A549 (cell line): Measurements from ENCODE around the gene PLEKHA8. TPM values are rescaled to one million over a fixed set of nuclear protein-coding genes. Genes with fewer than 3 reads are reported as not detected.

Experiments
- ATAC-seq, 2 experiments: fragments of 200-7000 bp in 1 of 2; fragments of >200 bp in 1 of 2; cut with Nextera tagmentation in 1 of 2; cut with Tn5 transposase in 1 of 2; 3 replicates each; pipeline versions ENCODE4 v1.8.0 to v1.9.1; 2018 to 2020; ENCODE audit warnings: mild to moderate bottlenecking in 1 of 2, moderate library complexity in 1 of 2
- CTCF ChIA-PET: fragments of 300-600 bp; sonication (Branson Sonifier 250); formaldehyde crosslinking; extraction: SDS; loops from one replicate; lab custom pipeline; 2021; ENCODE audit warnings: antibody characterized with exemption, inconsistent platforms; lab: Yijun Ruan, JAX
- POLR2A ChIA-PET: fragments of 350-600 bp; formaldehyde crosslinking; extraction: SDS; loops from one replicate; lab custom pipeline; 2021; ENCODE audit warnings: antibody characterized with exemption, inconsistent platforms; lab: Yijun Ruan, JAX
- DNase-seq, 2 experiments: peaks; one replicate each; pipeline versions ENCODE4 v3.0.0 to v3.0.0-alpha.2; 2011 to 2016; ENCODE audit warnings: low read depth in 1 of 2, low spot score in 1 of 2
- FAIRE-seq: peaks from 2 replicates; lab custom pipeline; 2011; peaks lifted over from hg19 to GRCh38; lab: Jason Lieb, UNC
- H3K27ac ChIP-seq, 2 experiments: fragments of >200 bp; sonication (Bioruptor Twin); formaldehyde crosslinking; 3 replicates each; pipeline ENCODE4 v1.5.1; 2016 to 2017
- H3K4me1 ChIP-seq: fragments of >200 bp; sonication (Bioruptor Twin); formaldehyde crosslinking; 3 replicates; pipeline ENCODE4 v1.6.1; 2016
- H3K4me2 ChIP-seq: fragments of >200 bp; sonication (Bioruptor Twin); formaldehyde crosslinking; 3 replicates; pipeline ENCODE4 v1.6.1; 2016
- H3K4me3 ChIP-seq: fragments of >200 bp; sonication (Bioruptor Twin); formaldehyde crosslinking; 3 replicates; pipeline ENCODE4 v1.5.1; 2016
- H3K9me3 ChIP-seq: fragments of >200 bp; sonication (Bioruptor Twin); formaldehyde crosslinking; 3 replicates; pipeline ENCODE4 v1.6.1; 2016
- CEBPB ChIP-seq, 2 experiments: fragments of >200 bp in 1 of 2; sonication (Bioruptor Twin) in 1 of 2; formaldehyde crosslinking in 1 of 2; IDR thresholded peaks; 2 replicates each; pipeline ENCODE4 v1.6.1; 2012 to 2016
- CHD4 ChIP-seq: fragments of 200-600 bp; sonication (generic); IDR thresholded peaks from 2 replicates; pipeline ENCODE4 v1.6.1; 2016; ENCODE audit warnings: antibody characterized with exemption, mild to moderate bottlenecking, borderline replicate concordance
- FOSB ChIP-seq: fragments of 250-450 bp; sonication (Bioruptor Pico); IDR thresholded peaks from 2 replicates; pipeline ENCODE4 v1.5.0; 2020; ENCODE audit warnings: mild to moderate bottlenecking, moderate library complexity
- FOXS1 ChIP-seq: fragments of 250-450 bp; sonication (Bioruptor Pico); IDR thresholded peaks from 2 replicates; pipeline ENCODE4 v1.5.0; 2020; ENCODE audit warnings: mild to moderate bottlenecking, moderate library complexity
- HDAC2 ChIP-seq: fragments of 200-600 bp; sonication (generic); IDR thresholded peaks from 2 replicates; pipeline ENCODE4 v1.6.1; 2016
- HOXA7 ChIP-seq: fragments of 250-450 bp; sonication (Bioruptor Pico); IDR thresholded peaks from 2 replicates; pipeline ENCODE4 v1.5.0; 2020; ENCODE audit warnings: mild to moderate bottlenecking, moderate library complexity
- HOXB5 ChIP-seq: fragments of 250-450 bp; sonication (Bioruptor Pico); IDR thresholded peaks from 2 replicates; pipeline ENCODE4 v1.5.0; 2020; ENCODE audit warnings: mild to moderate bottlenecking, moderate library complexity
- MAFK ChIP-seq: fragments of 450-650 bp; IDR thresholded peaks from 2 replicates; pipeline ENCODE4 v1.6.1; 2014; ENCODE audit not compliant: partially characterized antibody
- MYC ChIP-seq: IDR thresholded peaks from 2 replicates; pipeline ENCODE4 v1.6.1; 2012; ENCODE audit warnings: mild to moderate bottlenecking, inconsistent platforms, low read length, improper control_type of control experiment, borderline replicate concordance
- NFE2L2 ChIP-seq: fragments of 150-350 bp; conservative IDR thresholded peaks from 2 replicates; pipeline ENCODE4 v1.6.1; 2014; ENCODE audit warnings: low read length
- PHF8 ChIP-seq: fragments of 200-600 bp; sonication (generic); IDR thresholded peaks from 2 replicates; pipeline ENCODE4 v1.6.1; 2016; ENCODE audit warnings: low read depth, mild to moderate bottlenecking, antibody characterized with exemption, moderate library complexity, borderline replicate concordance
- RAD21 ChIP-seq, 2 experiments: fragments of >200 bp in 1 of 2; sonication (Bioruptor Twin) in 1 of 2; formaldehyde crosslinking in 1 of 2; IDR thresholded peaks in 1 of 2; conservative IDR thresholded peaks in 1 of 2; 2 replicates in 1 of 2; 3 replicates in 1 of 2; pipeline ENCODE4 v1.6.1; 2012 to 2018; ENCODE audit warnings: inconsistent platforms in 1 of 2
- RARB ChIP-seq: fragments of 250-450 bp; sonication (Bioruptor Pico); IDR thresholded peaks from 2 replicates; pipeline ENCODE4 v1.8.0; 2021; ENCODE audit warnings: mild to moderate bottlenecking, moderate library complexity
- RFX5 ChIP-seq: fragments of 450-650 bp; IDR thresholded peaks from 2 replicates; pipeline ENCODE4 v1.7.1; 2014; ENCODE audit warnings: antibody characterized with exemption, mild to moderate bottlenecking, moderate library complexity
- SMC3 ChIP-seq: fragments of >200 bp; sonication (Bioruptor Twin); formaldehyde crosslinking; IDR thresholded peaks from 3 replicates; pipeline ENCODE4 v1.6.1; 2018; ENCODE audit warnings: inconsistent platforms
- TFCP2L1 ChIP-seq: fragments of 250-450 bp; sonication (Bioruptor Pico); IDR thresholded peaks from 2 replicates; pipeline ENCODE4 v1.5.0; 2021; ENCODE audit warnings: mild to moderate bottlenecking
- ZC3H11A ChIP-seq: fragments of 450-650 bp; IDR thresholded peaks from 2 replicates; pipeline ENCODE4 v1.6.1; 2014; ENCODE audit warnings: antibody characterized with exemption, mild to moderate bottlenecking
- ZSCAN20 ChIP-seq: fragments of 250-450 bp; sonication (Bioruptor Pico); IDR thresholded peaks from 2 replicates; pipeline ENCODE4 v1.8.0; 2022; ENCODE audit warnings: mild to moderate bottlenecking, moderate library complexity
- WGBS: methylation state at CpG from one replicate; pipeline ENCODE4 v1.1.6; 2017; ENCODE audit errors: missing lambda C conversion rate; 5-methylcytosine and 5-hydroxymethylcytosine counted together
- polyA plus RNA-seq, 4 experiments: library from polyadenylated mRNA; depleted of rRNA in 3 of 4; stranded (reverse); fragments of >200 nt; fragmentation: RNase III in 1 of 4; extraction: RNeasy Plus Mini Kit Qiagen cat#74134 plus additional on column Dnase treatment in 1 of 4; gene quantifications; 2 replicates in 3 of 4; 3 replicates in 1 of 4; pipeline ENCODE4 v1.2.3, GENCODE V29; 2011 to 2017
- TF ChIP-seq, protein P1 (sequence below): fragments of 450-650 bp; IDR thresholded peaks from 2 replicates; pipeline ENCODE4 v1.6.1; 2014; ENCODE audit warnings: antibody characterized with exemption
- TF ChIP-seq, protein P2 (sequence below): fragments of 200-600 bp; sonication (generic); IDR thresholded peaks from 2 replicates; pipeline ENCODE4 v1.6.1; 2016; ENCODE audit warnings: antibody characterized with exemption, mild to moderate bottlenecking, moderate library complexity
- TF ChIP-seq, protein P3 (sequence below): fragments of >200 bp; sonication (Bioruptor Twin); formaldehyde crosslinking; IDR thresholded peaks from 3 replicates; pipeline ENCODE4 v1.6.1; 2016
- TF ChIP-seq, protein P4 (sequence below): fragments of 150-350 bp; IDR thresholded peaks from 2 replicates; pipeline ENCODE4 v1.6.1; 2014; ENCODE audit warnings: low read depth, mild to moderate bottlenecking, low read length
- TF ChIP-seq, protein P5 (sequence below): fragments of >200 bp; sonication (Bioruptor Twin); formaldehyde crosslinking; IDR thresholded peaks from 2 replicates; pipeline ENCODE4 v1.6.1; 2016
- TF ChIP-seq, protein P6 (sequence below): fragments of >200 bp; sonication (Bioruptor Twin); formaldehyde crosslinking; IDR thresholded peaks from 3 replicates; pipeline ENCODE4 v1.5.1; 2016

PLEKHA8 gene
- polyA plus RNA-seq, 2 of the 4 experiments (the other 2 are of a cell fraction): 5.9 to 10.9 TPM

DNA sequence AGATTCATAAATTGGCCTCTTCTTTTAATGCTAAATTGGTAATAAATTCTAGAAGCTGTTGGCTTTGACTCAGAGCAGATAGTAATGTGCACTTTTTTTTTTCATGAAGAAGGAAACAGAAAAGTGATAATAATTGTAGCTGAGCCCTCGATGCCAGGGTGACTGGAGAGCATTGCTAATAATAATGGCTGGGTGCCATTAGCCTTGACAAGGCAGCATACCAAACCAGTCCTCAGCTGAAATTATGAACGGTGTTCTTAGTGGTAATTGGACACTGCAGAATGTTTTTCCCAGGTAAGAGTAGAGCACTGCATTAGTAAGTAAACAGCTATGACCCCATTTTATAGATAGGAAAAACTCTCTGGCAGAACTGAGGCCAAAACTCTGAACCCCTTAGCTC is 18.9 kb downstream of the PLEKHA8 start:
- no peak for ATAC-seq
- no peak for FAIRE-seq
- TF ChIP-seq, protein P1, sequence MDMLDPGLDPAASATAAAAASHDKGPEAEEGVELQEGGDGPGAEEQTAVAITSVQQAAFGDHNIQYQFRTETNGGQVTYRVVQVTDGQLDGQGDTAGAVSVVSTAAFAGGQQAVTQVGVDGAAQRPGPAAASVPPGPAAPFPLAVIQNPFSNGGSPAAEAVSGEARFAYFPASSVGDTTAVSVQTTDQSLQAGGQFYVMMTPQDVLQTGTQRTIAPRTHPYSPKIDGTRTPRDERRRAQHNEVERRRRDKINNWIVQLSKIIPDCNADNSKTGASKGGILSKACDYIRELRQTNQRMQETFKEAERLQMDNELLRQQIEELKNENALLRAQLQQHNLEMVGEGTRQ: no peak
- TF ChIP-seq MYC (no peak), FOXS1 (CRISPR knock-in tag) (no peak), RFX5 (no peak), ZSCAN20 (CRISPR knock-in tag) (no peak), CHD4 (no peak), RARB (CRISPR knock-in tag) (no peak), SMC3 (no peak)
- Histone ChIP-seq H3K4me2 (no peak overlapping the region), H3K27ac (no peak overlapping the region), H3K4me1 (no peaks in the 10 kb centered on the region), H3K4me3 (no peak overlapping the region), H3K9me3 (no peaks in the 10 kb centered on the region)
- ChIA-PET CTCF (interaction anchor here (1.5 to 1.8 kb wide), 2 partner anchors 15 to 27 kb away, joined by 8 to 11 read pairs; no protein-coding TSS in a partner anchor), POLR2A (no interaction called here)
- DNase-seq: no peak
- WGBS: 83% methylated on average over 2 of the region's 2 CpGs

DNA sequence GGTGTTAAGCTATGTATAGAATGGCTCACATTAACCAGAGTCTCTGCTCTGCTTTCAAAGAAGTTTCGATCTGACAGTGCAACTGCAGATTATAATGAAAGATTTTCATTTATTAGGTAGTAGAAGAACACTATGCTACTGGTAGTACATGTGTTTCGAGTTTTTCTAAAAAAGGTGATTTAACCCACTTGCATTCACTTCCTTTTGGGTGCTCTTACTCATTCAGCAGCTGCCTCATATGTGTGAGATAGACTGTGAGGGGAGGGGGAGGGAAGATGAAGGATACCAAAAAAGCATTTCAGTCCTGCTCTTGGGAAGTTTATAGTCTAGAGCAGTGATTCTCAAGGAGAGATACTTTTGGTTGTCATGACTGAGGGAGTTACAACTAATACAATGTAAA is 20.4 kb downstream of the PLEKHA8 start:
- TF ChIP-seq HOXA7 (CRISPR knock-in tag) (no peak), NFE2L2 (no peak), RAD21 (conservative IDR thresholded peaks at IDR 0.05 in 1 of 2, IDR thresholded peaks at IDR 0.05 in 1 of 2) (no peak)
- TF ChIP-seq, protein P2, sequence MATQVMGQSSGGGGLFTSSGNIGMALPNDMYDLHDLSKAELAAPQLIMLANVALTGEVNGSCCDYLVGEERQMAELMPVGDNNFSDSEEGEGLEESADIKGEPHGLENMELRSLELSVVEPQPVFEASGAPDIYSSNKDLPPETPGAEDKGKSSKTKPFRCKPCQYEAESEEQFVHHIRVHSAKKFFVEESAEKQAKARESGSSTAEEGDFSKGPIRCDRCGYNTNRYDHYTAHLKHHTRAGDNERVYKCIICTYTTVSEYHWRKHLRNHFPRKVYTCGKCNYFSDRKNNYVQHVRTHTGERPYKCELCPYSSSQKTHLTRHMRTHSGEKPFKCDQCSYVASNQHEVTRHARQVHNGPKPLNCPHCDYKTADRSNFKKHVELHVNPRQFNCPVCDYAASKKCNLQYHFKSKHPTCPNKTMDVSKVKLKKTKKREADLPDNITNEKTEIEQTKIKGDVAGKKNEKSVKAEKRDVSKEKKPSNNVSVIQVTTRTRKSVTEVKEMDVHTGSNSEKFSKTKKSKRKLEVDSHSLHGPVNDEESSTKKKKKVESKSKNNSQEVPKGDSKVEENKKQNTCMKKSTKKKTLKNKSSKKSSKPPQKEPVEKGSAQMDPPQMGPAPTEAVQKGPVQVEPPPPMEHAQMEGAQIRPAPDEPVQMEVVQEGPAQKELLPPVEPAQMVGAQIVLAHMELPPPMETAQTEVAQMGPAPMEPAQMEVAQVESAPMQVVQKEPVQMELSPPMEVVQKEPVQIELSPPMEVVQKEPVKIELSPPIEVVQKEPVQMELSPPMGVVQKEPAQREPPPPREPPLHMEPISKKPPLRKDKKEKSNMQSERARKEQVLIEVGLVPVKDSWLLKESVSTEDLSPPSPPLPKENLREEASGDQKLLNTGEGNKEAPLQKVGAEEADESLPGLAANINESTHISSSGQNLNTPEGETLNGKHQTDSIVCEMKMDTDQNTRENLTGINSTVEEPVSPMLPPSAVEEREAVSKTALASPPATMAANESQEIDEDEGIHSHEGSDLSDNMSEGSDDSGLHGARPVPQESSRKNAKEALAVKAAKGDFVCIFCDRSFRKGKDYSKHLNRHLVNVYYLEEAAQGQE: no peak
- TF ChIP-seq, all 56 proteins: peak for 0
- no peak overlapping the region for H3K4me3 ChIP-seq
- no peaks in the 10 kb centered on the region for H3K4me1 ChIP-seq
- no peak for FAIRE-seq
- no peak for DNase-seq
- H3K9me3 ChIP-seq: no peaks in the 10 kb centered on the region
- no peak overlapping the region for H3K27ac ChIP-seq
- 84% methylated on average over 2 of the region's 2 CpGs for WGBS
- no peak for ATAC-seq
- POLR2A ChIA-PET: no interaction called here
- CTCF ChIA-PET: interaction anchor here (1.5 kb wide), 2 partner anchors 13 to 26 kb away, joined by 3 to 6 read pairs; no protein-coding TSS in a partner anchor
- no peak overlapping the region for H3K4me2 ChIP-seq

DNA sequence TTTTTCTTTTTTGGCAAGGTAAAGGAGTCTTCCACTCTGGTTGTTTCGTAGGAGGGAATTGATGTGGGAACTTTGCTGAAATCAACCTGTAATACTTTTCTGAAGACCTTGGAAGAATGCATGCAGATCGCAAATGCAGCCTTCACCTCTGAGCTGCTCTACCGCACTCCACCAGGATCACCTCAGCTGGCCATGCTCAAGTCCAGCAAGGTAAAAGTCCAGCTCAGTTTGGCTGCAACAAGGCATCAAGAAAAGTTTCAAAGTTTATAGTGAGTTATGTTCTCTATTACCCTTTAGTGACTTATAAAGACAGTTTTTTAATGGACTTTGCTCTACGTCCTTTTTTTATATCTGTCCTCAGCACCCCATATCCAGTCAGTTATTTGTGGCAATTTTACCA is 21.0 kb downstream of the PLEKHA8 start:
- Histone ChIP-seq H3K4me3 (no peak overlapping the region), H3K4me1 (no peaks in the 10 kb centered on the region), H3K27ac (no peak overlapping the region), H3K4me2 (no peak overlapping the region), H3K9me3 (no peaks in the 10 kb centered on the region)
- ChIA-PET POLR2A (no interaction called here), CTCF (interaction anchor here (1.5 kb wide), 2 partner anchors 13 to 26 kb away, joined by 3 to 6 read pairs; no protein-coding TSS in a partner anchor)
- DNase-seq (no peak), ATAC-seq (no peak), FAIRE-seq (no peak)
- 85% methylated on average over 4 of the region's 4 CpGs for WGBS
- TF ChIP-seq HOXB5 (CRISPR knock-in tag) (no peak), NFE2L2 (no peak), FOSB (CRISPR knock-in tag) (no peak), RARB (CRISPR knock-in tag) (no peak), PHF8 (no peak), ZC3H11A (no peak), CEBPB (IDR thresholded peaks at IDR 0.05) (no peak), HOXA7 (CRISPR knock-in tag) (no peak), TFCP2L1 (CRISPR knock-in tag) (no peak), MAFK (no peak), HDAC2 (no peak)
- TF ChIP-seq, protein P3, sequence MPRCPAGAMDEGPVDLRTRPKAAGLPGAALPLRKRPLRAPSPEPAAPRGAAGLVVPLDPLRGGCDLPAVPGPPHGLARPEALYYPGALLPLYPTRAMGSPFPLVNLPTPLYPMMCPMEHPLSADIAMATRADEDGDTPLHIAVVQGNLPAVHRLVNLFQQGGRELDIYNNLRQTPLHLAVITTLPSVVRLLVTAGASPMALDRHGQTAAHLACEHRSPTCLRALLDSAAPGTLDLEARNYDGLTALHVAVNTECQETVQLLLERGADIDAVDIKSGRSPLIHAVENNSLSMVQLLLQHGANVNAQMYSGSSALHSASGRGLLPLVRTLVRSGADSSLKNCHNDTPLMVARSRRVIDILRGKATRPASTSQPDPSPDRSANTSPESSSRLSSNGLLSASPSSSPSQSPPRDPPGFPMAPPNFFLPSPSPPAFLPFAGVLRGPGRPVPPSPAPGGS: no peak
- TF ChIP-seq, protein P4, sequence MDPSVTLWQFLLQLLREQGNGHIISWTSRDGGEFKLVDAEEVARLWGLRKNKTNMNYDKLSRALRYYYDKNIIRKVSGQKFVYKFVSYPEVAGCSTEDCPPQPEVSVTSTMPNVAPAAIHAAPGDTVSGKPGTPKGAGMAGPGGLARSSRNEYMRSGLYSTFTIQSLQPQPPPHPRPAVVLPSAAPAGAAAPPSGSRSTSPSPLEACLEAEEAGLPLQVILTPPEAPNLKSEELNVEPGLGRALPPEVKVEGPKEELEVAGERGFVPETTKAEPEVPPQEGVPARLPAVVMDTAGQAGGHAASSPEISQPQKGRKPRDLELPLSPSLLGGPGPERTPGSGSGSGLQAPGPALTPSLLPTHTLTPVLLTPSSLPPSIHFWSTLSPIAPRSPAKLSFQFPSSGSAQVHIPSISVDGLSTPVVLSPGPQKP: no peak
- TF ChIP-seq, protein P5, sequence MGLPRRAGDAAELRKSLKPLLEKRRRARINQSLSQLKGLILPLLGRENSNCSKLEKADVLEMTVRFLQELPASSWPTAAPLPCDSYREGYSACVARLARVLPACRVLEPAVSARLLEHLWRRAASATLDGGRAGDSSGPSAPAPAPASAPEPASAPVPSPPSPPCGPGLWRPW: no peak
- TF ChIP-seq, protein P6, sequence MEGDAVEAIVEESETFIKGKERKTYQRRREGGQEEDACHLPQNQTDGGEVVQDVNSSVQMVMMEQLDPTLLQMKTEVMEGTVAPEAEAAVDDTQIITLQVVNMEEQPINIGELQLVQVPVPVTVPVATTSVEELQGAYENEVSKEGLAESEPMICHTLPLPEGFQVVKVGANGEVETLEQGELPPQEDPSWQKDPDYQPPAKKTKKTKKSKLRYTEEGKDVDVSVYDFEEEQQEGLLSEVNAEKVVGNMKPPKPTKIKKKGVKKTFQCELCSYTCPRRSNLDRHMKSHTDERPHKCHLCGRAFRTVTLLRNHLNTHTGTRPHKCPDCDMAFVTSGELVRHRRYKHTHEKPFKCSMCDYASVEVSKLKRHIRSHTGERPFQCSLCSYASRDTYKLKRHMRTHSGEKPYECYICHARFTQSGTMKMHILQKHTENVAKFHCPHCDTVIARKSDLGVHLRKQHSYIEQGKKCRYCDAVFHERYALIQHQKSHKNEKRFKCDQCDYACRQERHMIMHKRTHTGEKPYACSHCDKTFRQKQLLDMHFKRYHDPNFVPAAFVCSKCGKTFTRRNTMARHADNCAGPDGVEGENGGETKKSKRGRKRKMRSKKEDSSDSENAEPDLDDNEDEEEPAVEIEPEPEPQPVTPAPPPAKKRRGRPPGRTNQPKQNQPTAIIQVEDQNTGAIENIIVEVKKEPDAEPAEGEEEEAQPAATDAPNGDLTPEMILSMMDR: no peak
